IMR-90 (cell line): Measurements from ENCODE around the gene GCKR. TPM values are rescaled to one million over a fixed set of nuclear protein-coding genes. Genes with fewer than 3 reads are reported as not detected.
"Not testable (repeated sequence)": the region's sequence is repeated elsewhere in the genome, so short reads cannot be mapped to it uniquely, and the experiment has no call there.

ENCODE experiments used
- ATAC-seq: fragments of 200-7000 bp; cut with Tn5 transposase; 2 replicates; pipeline ENCODE4 v1.9.1; 2020; ENCODE audit warnings: low read depth, mild to moderate bottlenecking, moderate library complexity
- BruUV-seq: library from RNA; stranded (reverse); fragments of 400-500 nt; replicated peaks from 2 replicates; lab custom pipeline; 2021; lab: Mats Ljungman, UMichigan
- CTCF ChIA-PET: fragments of 300-600 bp; formaldehyde crosslinking; extraction: SDS; loops from one replicate; lab custom pipeline; 2021; ENCODE audit warnings: antibody characterized with exemption; lab: Yijun Ruan, JAX
- POLR2A ChIA-PET: fragments of 300-600 bp; sonication (Branson Sonifier 250); formaldehyde crosslinking; loops from one replicate; lab custom pipeline; 2022; ENCODE audit warnings: antibody characterized with exemption; ENCODE audit not compliant: unreplicated experiment; lab: Charles Lee
- DNase-seq: peaks from one replicate; pipeline ENCODE4 v3.0.0; 2013
- H2AFZ ChIP-seq: replicated peaks from 2 replicates; pipeline ENCODE3; 2013; ENCODE audit warnings: low read length, mild to moderate bottlenecking; ENCODE audit not compliant: poor library complexity
- H2AK5ac ChIP-seq: 2 replicates; pipeline ENCODE4 v1.6.1; 2013; ENCODE audit warnings: low read depth, low read length, inconsistent platforms
- H2AK9ac ChIP-seq: replicated peaks from 2 replicates; pipeline ENCODE3; 2013; ENCODE audit warnings: mild to moderate bottlenecking, low read depth, low read length, moderate library complexity; ENCODE audit not compliant: poor library complexity
- H2BK120ac ChIP-seq: 2 replicates; pipeline ENCODE4 v1.6.1; 2013; ENCODE audit warnings: low read depth, low read length, inconsistent platforms
- H2BK15ac ChIP-seq: 3 replicates; pipeline ENCODE4 v1.6.1; 2013; ENCODE audit warnings: low read depth, low read length, inconsistent platforms
- H2BK20ac ChIP-seq: 2 replicates; pipeline ENCODE4 v1.6.1; 2013; ENCODE audit warnings: low read depth, mild to moderate bottlenecking, inconsistent platforms, low read length, moderate library complexity
- H2BK5ac ChIP-seq: 2 replicates; pipeline ENCODE4 v1.6.1; 2013; ENCODE audit warnings: mild to moderate bottlenecking, low read depth, low read length, inconsistent platforms; ENCODE audit not compliant: poor library complexity, severe bottlenecking
- H3K14ac ChIP-seq: replicated peaks from 2 replicates; pipeline ENCODE4 v1.6.1; 2013; ENCODE audit warnings: low read depth, low read length, inconsistent platforms
- H3K18ac ChIP-seq: 2 replicates; pipeline ENCODE4 v1.6.1; 2013; ENCODE audit warnings: low read depth, low read length, control low read depth
- H3K23ac ChIP-seq: 2 replicates; pipeline ENCODE4 v1.6.1; 2013; ENCODE audit warnings: low read depth, low read length, inconsistent platforms
- H3K27ac ChIP-seq: 2 replicates; pipeline ENCODE4 v1.5.1; 2013; ENCODE audit warnings: mild to moderate bottlenecking, control low read depth, low read length; ENCODE audit not compliant: insufficient read depth
- H3K27me3 ChIP-seq: 2 replicates; pipeline ENCODE4 v1.6.1; 2013; ENCODE audit warnings: low read length; ENCODE audit not compliant: control insufficient read depth, insufficient read depth
- H3K36me3 ChIP-seq: 2 replicates; pipeline ENCODE4 v1.6.1; 2013; ENCODE audit warnings: low read length, mixed read lengths; ENCODE audit not compliant: control insufficient read depth, insufficient read depth
- H3K4ac ChIP-seq: 2 replicates; pipeline ENCODE4 v1.6.1; 2013; ENCODE audit warnings: low read depth, low read length, inconsistent platforms
- H3K4me1 ChIP-seq: 2 replicates; pipeline ENCODE4 v1.6.1; 2013; ENCODE audit warnings: low read length, mixed read lengths; ENCODE audit not compliant: control insufficient read depth, insufficient read depth
- H3K4me2 ChIP-seq: 2 replicates; pipeline ENCODE4 v1.6.1; 2013; ENCODE audit warnings: low read depth, mild to moderate bottlenecking, control low read depth, low read length, moderate library complexity
- H3K4me3 ChIP-seq: 2 replicates; pipeline ENCODE4 v1.5.1; 2013; ENCODE audit warnings: low read depth, mild to moderate bottlenecking, control low read depth, low read length, moderate library complexity; ENCODE audit not compliant: insufficient read depth
- H3K56ac ChIP-seq: 2 replicates; pipeline ENCODE4 v1.6.1; 2013; ENCODE audit warnings: low read length, inconsistent platforms; ENCODE audit not compliant: insufficient read depth; ENCODE audit errors: extremely low read depth
- H3K79me1 ChIP-seq, 2 experiments: 2 replicates each; pipeline ENCODE4 v1.6.1; 2013; ENCODE audit warnings: low read length in 2 of 2, inconsistent platforms in 1 of 2, low read depth in 1 of 2
- H3K9ac ChIP-seq: 2 replicates; pipeline ENCODE4 v1.6.1; 2013; ENCODE audit warnings: low read depth, low read length, control low read depth
- H3K9me1 ChIP-seq: 2 replicates; pipeline ENCODE4 v1.6.1; 2013; ENCODE audit warnings: low read length, inconsistent platforms; ENCODE audit not compliant: insufficient read depth
- H3K9me3 ChIP-seq: 2 replicates; pipeline ENCODE4 v1.6.1; 2013; ENCODE audit warnings: low read length; ENCODE audit not compliant: control insufficient read depth, insufficient read depth
- H4K20me1 ChIP-seq: 2 replicates; pipeline ENCODE4 v1.6.1; 2013; ENCODE audit warnings: low read length, inconsistent platforms; ENCODE audit not compliant: insufficient read depth
- H4K5ac ChIP-seq: 2 replicates; pipeline ENCODE4 v1.6.1; 2013; ENCODE audit warnings: mild to moderate bottlenecking, low read depth, low read length, control low read depth
- H4K8ac ChIP-seq, 2 experiments: 2 replicates each; pipeline ENCODE4 v1.6.1; 2013; ENCODE audit warnings: low read depth in 2 of 2, low read length in 2 of 2, control low read depth in 1 of 2, inconsistent platforms in 1 of 2
- H4K91ac ChIP-seq: 2 replicates; pipeline ENCODE4 v1.6.1; 2013; ENCODE audit warnings: low read depth, low read length, inconsistent platforms; ENCODE audit not compliant: insufficient read depth
- WGBS, 2 experiments: methylation state at CpG; one replicate each; pipeline versions ENCODE4 v1.1.5 to v1.1.7; 2013; ENCODE audit warnings: missing lambda C conversion rate in 2 of 2; ENCODE audit not compliant: insufficient read length in 1 of 2; ENCODE audit errors: extremely low coverage in 2 of 2; 5-methylcytosine and 5-hydroxymethylcytosine counted together
- dilution Hi-C: fragments of 300-500 bp; cut with HindIII; formaldehyde crosslinking; loops from one replicate; pipeline ENCODE4 v1.14.3; 2018; ENCODE audit warnings: low sequenced_read_pairs; ENCODE audit not compliant: unreplicated experiment
- in situ Hi-C: fragments of 300-500 bp; cut with MboI; formaldehyde crosslinking; loops from 3 replicates; pipeline ENCODE4 v1.14.3; 2019; ENCODE audit warnings: low sequenced_read_pairs, inconsistent platforms, mixed read lengths
- intact Hi-C: fragments of 100-400 bp; cut with micrococcal nuclease; formaldehyde crosslinking; loops from 2 replicates; pipeline ENCODE4 v1.10.0; 2022
- polyA plus RNA-seq, 3 experiments: library from polyadenylated mRNA; depleted of rRNA; stranded (reverse); fragments of >200 nt; gene quantifications; 2 replicates each; pipeline ENCODE4 v1.2.3, GENCODE V29; 2012; ENCODE audit warnings: low replicate concordance in 1 of 3
- total RNA-seq: library from RNA; depleted of rRNA; stranded (reverse); fragments of >200 nt; gene quantifications from 2 replicates; pipeline ENCODE4 v1.2.3, GENCODE V29; 2012

Gene GCKR
- total and polyA plus RNA-seq, 2 of the 4 experiments (the other 2 are of a cell fraction) = under 0.01 to 0.41 TPM

DNA sequence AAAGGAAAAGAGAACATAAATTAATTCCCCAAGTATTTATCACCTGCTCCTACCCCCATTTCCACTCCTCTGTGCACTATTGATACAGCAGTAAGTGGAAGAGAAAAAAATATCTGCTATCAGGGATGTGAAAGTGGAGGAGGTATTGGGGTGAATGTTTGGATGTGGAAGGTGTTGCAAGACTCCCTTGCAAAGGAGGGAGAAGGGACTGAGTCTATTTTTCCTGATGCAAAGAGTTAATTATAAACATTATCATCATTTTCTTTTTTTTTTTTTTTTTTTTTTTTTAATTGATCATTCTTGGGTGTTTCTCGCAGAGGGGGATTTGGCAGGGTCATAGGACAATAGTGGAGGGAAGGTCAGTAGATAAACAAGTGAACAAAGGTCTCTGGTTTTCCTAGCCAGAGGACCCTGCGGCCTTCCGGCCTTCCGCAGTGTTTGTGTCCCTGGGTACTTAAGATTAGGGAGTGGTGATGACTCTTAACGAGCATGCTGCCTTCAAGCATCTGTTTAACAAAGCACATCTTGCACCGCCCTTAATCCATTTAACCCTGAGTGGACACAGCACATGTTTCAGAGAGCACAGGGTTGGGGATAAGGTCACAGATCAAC is 42.3 kb downstream of the GCKR start:
- H4K8ac ChIP-seq, H2BK120ac ChIP-seq, H4K91ac ChIP-seq, H3K18ac ChIP-seq, H3K36me3 ChIP-seq, H2BK5ac ChIP-seq, BruUV-seq, H3K4ac ChIP-seq, H3K9me3 ChIP-seq, H3K79me1 ChIP-seq, H2BK15ac ChIP-seq, H2BK20ac ChIP-seq, in situ Hi-C loops, H3K14ac ChIP-seq, H2AK5ac ChIP-seq, H2AFZ ChIP-seq, H3K23ac ChIP-seq, H4K20me1 ChIP-seq, H3K4me1 ChIP-seq, ATAC-seq, intact Hi-C loops, H3K56ac ChIP-seq, H4K5ac ChIP-seq, CTCF ChIA-PET, H3K27ac ChIP-seq, POLR2A ChIA-PET, dilution Hi-C loops, H3K4me3 ChIP-seq, H3K9ac ChIP-seq, DNase-seq, H3K9me1 ChIP-seq, H3K4me2 ChIP-seq, H2AK9ac ChIP-seq: not testable (repeated sequence)
- no CpG with 5 or more reads among the region's 6 CpGs for WGBS, 2 experiments
- peaks cover 15% of the 10 kb centered on the region for H3K27me3 ChIP-seq

DNA sequence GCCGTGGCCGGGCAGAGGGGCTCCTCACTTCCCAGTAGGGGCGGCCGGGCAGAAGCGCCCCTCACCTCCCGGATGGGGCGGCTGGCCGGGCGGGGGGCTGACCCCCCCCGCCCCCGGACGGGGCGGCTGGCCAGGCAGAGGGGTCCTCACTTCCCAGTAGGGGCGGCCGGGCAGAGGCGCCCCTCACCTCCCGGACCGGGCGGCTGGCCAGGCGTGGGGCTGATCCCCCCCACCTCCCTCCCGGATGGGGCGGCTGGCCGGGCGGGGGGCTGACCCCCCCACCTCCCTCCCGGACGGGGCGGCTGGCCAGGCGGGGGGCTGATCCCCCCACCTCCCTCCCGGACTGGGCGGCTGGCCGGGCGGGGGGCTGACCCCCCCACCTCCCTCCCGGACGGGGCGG is 43.0 kb downstream of the GCKR start:
- BruUV-seq, H3K18ac ChIP-seq, H2AK9ac ChIP-seq, H2BK120ac ChIP-seq, H3K79me1 ChIP-seq, DNase-seq, H2BK15ac ChIP-seq, H4K5ac ChIP-seq, in situ Hi-C loops, H4K91ac ChIP-seq, H4K8ac ChIP-seq, H3K4me3 ChIP-seq, POLR2A ChIA-PET, H2BK20ac ChIP-seq, H3K9ac ChIP-seq, H3K14ac ChIP-seq, H3K23ac ChIP-seq, H3K4me2 ChIP-seq, H3K4me1 ChIP-seq, H3K36me3 ChIP-seq, CTCF ChIA-PET, intact Hi-C loops, H2AK5ac ChIP-seq, H3K56ac ChIP-seq, H3K27ac ChIP-seq, H2BK5ac ChIP-seq, H3K9me3 ChIP-seq, dilution Hi-C loops, ATAC-seq, H2AFZ ChIP-seq, H3K9me1 ChIP-seq, H3K4ac ChIP-seq, H4K20me1 ChIP-seq: not testable (repeated sequence)
- peaks cover 14% of the 10 kb centered on the region for H3K27me3 ChIP-seq
- no CpG with 5 or more reads among the region's 35 CpGs for WGBS, 2 experiments
